CD4-positive, alpha-beta memory T cell (primary cell): ENCODE data around the gene RAPGEF1. TPM values are rescaled to one million over a fixed set of nuclear protein-coding genes. Genes with fewer than 3 reads are reported as not detected.
"Not testable (repeated sequence)": the region's sequence is repeated elsewhere in the genome, so short reads cannot be mapped to it uniquely, and the experiment has no call there.

Experiments
- CTCF ChIA-PET: fragments of 350-600 bp; sonication (Branson Sonifier 250); formaldehyde crosslinking; loops from one replicate; lab custom pipeline; 2021; ENCODE audit warnings: inconsistent platforms; ENCODE audit not compliant: partially characterized antibody; lab: Charles Lee
- POLR2A ChIA-PET: fragments of 350-600 bp; sonication (Branson Sonifier 250); formaldehyde crosslinking; loops from one replicate; lab custom pipeline; 2021; ENCODE audit not compliant: partially characterized antibody; lab: Charles Lee
- DNase-seq, 5 donors: peaks; one replicate each; pipeline versions ENCODE4 v3.0.0 to v3.0.0-alpha.2; 2020 to 2022; ENCODE audit warnings: mixed read lengths in 1 of 5
- H3K27ac ChIP-seq: one replicate; pipeline ENCODE4 v1.7.0; 2013; ENCODE audit warnings: low read depth, low read length
- H3K27me3 ChIP-seq: 2 replicates; pipeline ENCODE4 v1.7.0; 2013; ENCODE audit warnings: mild to moderate bottlenecking, low read length, moderate library complexity; ENCODE audit not compliant: insufficient read depth
- H3K36me3 ChIP-seq: 2 replicates; pipeline ENCODE4 v1.7.0; 2013; ENCODE audit warnings: mild to moderate bottlenecking, low read length, moderate library complexity; ENCODE audit not compliant: insufficient read depth
- H3K4me1 ChIP-seq: 2 replicates; pipeline ENCODE4 v1.7.0; 2013; ENCODE audit warnings: mild to moderate bottlenecking, low read length, moderate library complexity; ENCODE audit not compliant: insufficient read depth
- H3K4me3 ChIP-seq, 2 donors: one replicate each; pipeline ENCODE4 v1.7.0; 2013; ENCODE audit warnings: low read length in 2 of 2, mild to moderate bottlenecking in 1 of 2
- H3K9me3 ChIP-seq, 2 donors: one replicate each; pipeline ENCODE4 v1.7.0; 2013; ENCODE audit warnings: low read length in 2 of 2, control low read depth in 1 of 2; ENCODE audit not compliant: control insufficient read depth in 1 of 2
- H3K27ac Mint-ChIP-seq, 7 donors: one replicate each; pipeline ENCODE4 v1.8.0; 2020 to 2021; ENCODE audit warnings: mixed read lengths in 7 of 7, mild to moderate bottlenecking in 6 of 7, inconsistent platforms in 3 of 7, moderate library complexity in 3 of 7
- H3K27me3 Mint-ChIP-seq, 2 donors: one replicate each; pipeline ENCODE4 v1.8.0; 2020 to 2021; ENCODE audit warnings: mixed read lengths in 2 of 2
- H3K36me3 Mint-ChIP-seq, 2 donors: one replicate each; pipeline ENCODE4 v1.8.0; 2020 to 2021; ENCODE audit warnings: mixed read lengths in 2 of 2, inconsistent platforms in 1 of 2, mild to moderate bottlenecking in 1 of 2
- H3K4me1 Mint-ChIP-seq, 4 donors: one replicate each; pipeline ENCODE4 v1.8.0; 2020 to 2021; ENCODE audit warnings: mixed read lengths in 4 of 4, mild to moderate bottlenecking in 1 of 4
- H3K4me3 Mint-ChIP-seq, 8 donors: one replicate each; pipeline ENCODE4 v1.8.0; 2020 to 2021; ENCODE audit warnings: mixed read lengths in 8 of 8, mild to moderate bottlenecking in 7 of 8, moderate library complexity in 6 of 8, inconsistent platforms in 3 of 8
- H3K9me3 Mint-ChIP-seq, 8 donors: one replicate each; pipeline ENCODE4 v1.8.0; 2020 to 2021; ENCODE audit warnings: mixed read lengths in 8 of 8, mild to moderate bottlenecking in 5 of 8, inconsistent platforms in 3 of 8, moderate library complexity in 1 of 8
- intact Hi-C: fragments of 100-400 bp; cut with micrococcal nuclease; formaldehyde crosslinking; loops from one replicate; pipeline ENCODE4 v1.15.1; 2023
- polyA plus RNA-seq, 2 donors: library from polyadenylated mRNA; unstranded; fragments of 300-500 nt; fragmentation: Illumina TruSeq; gene quantifications; one replicate each; pipeline ENCODE4 v1.2.3, GENCODE V29; 2021
- total RNA-seq, 2 experiments: library from RNA; stranded (reverse); gene quantifications; one replicate each; pipeline ENCODE4 v1.2.3, GENCODE V29; 2021

Gene RAPGEF1
- total and polyA plus RNA-seq, 4 experiments from 2014 or later, result 1.5 to 149 (median 76.2) TPM

GRCh38 chr9:131712151-131712716 is 27.6 kb downstream of the RAPGEF1 start:
- Histone ChIP-seq H3K27me3 (no peaks in the 10 kb centered on the region), H3K27ac (peak overlapping the region; percentile 81), H3K4me3 (no peak overlapping the region), H3K4me1 (peaks cover 65% of the 10 kb centered on the region), H3K9me3 (no peaks in the 10 kb centered on the region), H3K36me3 (peaks cover 6% of the 10 kb centered on the region)
- Mint-ChIP-seq H3K36me3 (peaks cover 7 to 50% of the 10 kb centered on the region in 2 donors), H3K27me3 (no peaks in the 10 kb centered on the region), H3K4me3 (peak overlapping the region in 1 of 8 donors; percentile 8), H3K27ac (peak overlapping the region; percentile 97 to 100 (median 99)), H3K4me1 (peaks cover 52 to 93% (median 73%) of the 10 kb centered on the region in 4 donors), H3K9me3 (no peaks in the 10 kb centered on the region)
- ChIA-PET POLR2A (interaction anchor here (0.7 to 4.3 kb wide), 5 partner anchors 15 to 47 kb away, joined by 3 to 60 read pairs (median 6); no protein-coding TSS in a partner anchor), CTCF (interaction anchor here (1.3 to 3.1 kb wide), 4 partner anchors 13 to 34 kb away, joined by 4 to 14 read pairs (median 7); no protein-coding TSS in a partner anchor)
- DNase-seq, result no peak
- intact Hi-C loops, result no loop called here

GRCh38 chr9:131709771-131710431 is 30.0 kb downstream of the RAPGEF1 start:
- no peaks in the 10 kb centered on the region for H3K9me3 Mint-ChIP-seq
- H3K27me3 Mint-ChIP-seq, result no peaks in the 10 kb centered on the region
- Histone ChIP-seq H3K27me3 (no peaks in the 10 kb centered on the region), H3K27ac (peak overlapping the region; percentile 81), H3K36me3 (peaks cover 1% of the 10 kb centered on the region), H3K4me1 (peaks cover 84% of the 10 kb centered on the region), H3K4me3 (peak overlapping the region in 1 of 2 donors; percentile 8), H3K9me3 (no peaks in the 10 kb centered on the region)
- ChIA-PET POLR2A (interaction anchor here (0.7 to 4.3 kb wide), 17 partner anchors 10 to 141 kb away, joined by 3 to 60 read pairs (median 6); no protein-coding TSS in a partner anchor), CTCF (interaction anchor here (0.8 to 3.1 kb wide), 17 partner anchors 10 to 124 kb away, joined by 3 to 14 read pairs (median 5); no protein-coding TSS in a partner anchor)
- H3K4me3 Mint-ChIP-seq, result peak overlapping the region; percentile 73 to 82 (median 78)
- peak overlapping the region; percentile 97 to 100 (median 99) for H3K27ac Mint-ChIP-seq
- peaks cover 2 to 34% of the 10 kb centered on the region in 2 donors for H3K36me3 Mint-ChIP-seq
- peak; percentile 77 to 92 (median 84) for DNase-seq
- intact Hi-C loops, result loop anchor here (2.0 kb wide), 2 partner anchors 17 to 25 kb away; no protein-coding TSS in a partner anchor
- H3K4me1 Mint-ChIP-seq, result peaks cover 53 to 94% (median 76%) of the 10 kb centered on the region in 4 donors

GRCh38 chr9:131709010-131709770 is 30.7 kb downstream of the RAPGEF1 start:
- H3K36me3 ChIP-seq, result not testable (repeated sequence)
- CTCF ChIA-PET, result interaction anchor here (0.8 to 3.0 kb wide), 11 partner anchors 10 to 124 kb away, joined by 3 to 8 read pairs (median 5); no protein-coding TSS in a partner anchor
- peak overlapping the region; percentile 73 to 82 (median 78) for H3K4me3 Mint-ChIP-seq

GRCh38 chr9:131708226-131709002 is 31.5 kb downstream of the RAPGEF1 start:
- peaks cover 0 to 25% of the 10 kb centered on the region in 2 donors for H3K36me3 Mint-ChIP-seq
- ChIA-PET CTCF (interaction anchor here (0.8 to 3.0 kb wide), 5 partner anchors 11 to 99 kb away, joined by 3 to 8 read pairs (median 6); no protein-coding TSS in a partner anchor), POLR2A (interaction anchor here (0.9 to 4.3 kb wide), 10 partner anchors 9 to 42 kb away, joined by 3 to 60 read pairs (median 10); no protein-coding TSS in a partner anchor)
- H3K27me3 Mint-ChIP-seq, result no peaks in the 10 kb centered on the region
- Histone ChIP-seq H3K4me3 (no peak overlapping the region), H3K9me3 (no peaks in the 10 kb centered on the region), H3K27me3 (no peaks in the 10 kb centered on the region), H3K36me3 (no peaks in the 10 kb centered on the region), H3K4me1 (peaks cover 99% of the 10 kb centered on the region), H3K27ac (peak overlapping the region; percentile 81)
- H3K27ac Mint-ChIP-seq, result peak overlapping the region; percentile 81 to 100 (median 97)
- H3K4me1 Mint-ChIP-seq, result peaks cover 64 to 99% (median 84%) of the 10 kb centered on the region in 4 donors
- no peaks in the 10 kb centered on the region for H3K9me3 Mint-ChIP-seq
- peak overlapping the region in 7 of 8 donors; percentile 22 to 68 (median 40) for H3K4me3 Mint-ChIP-seq
- intact Hi-C loops, result loop anchor here (2.0 kb wide), 1 partner anchor 16 kb away; no protein-coding TSS in a partner anchor
- no peak for DNase-seq

More at GRCh38 chr9:131709010-131709770, 30.7 kb downstream of the RAPGEF1 start:
- H3K9me3 Mint-ChIP-seq, H3K9me3 ChIP-seq, H3K27me3 ChIP-seq, H3K27me3 Mint-ChIP-seq, DNase-seq: not testable (repeated sequence)
- intact Hi-C loops, result loop anchor here (2.0 kb wide), 1 partner anchor 16 kb away; no protein-coding TSS in a partner anchor
- peak overlapping the region in 1 of 2 donors; percentile 8 for H3K4me3 ChIP-seq
- POLR2A ChIA-PET, result interaction anchor here (0.9 to 4.3 kb wide), 17 partner anchors 8 to 81 kb away, joined by 3 to 60 read pairs (median 6); no protein-coding TSS in a partner anchor
- Mint-ChIP-seq H3K4me1 (peaks cover 58 to 96% (median 80%) of the 10 kb centered on the region in 4 donors), H3K36me3 (peaks cover 0 to 29% of the 10 kb centered on the region in 2 donors), H3K27ac (peak overlapping the region; percentile 97 to 100 (median 99))
- H3K27ac ChIP-seq, result peak overlapping the region; percentile 81
- H3K4me1 ChIP-seq, result peaks cover 92% of the 10 kb centered on the region

- ChIA-PET CTCF (interaction anchor here (0.8 to 1.1 kb wide), 2 partner anchors 36 to 98 kb away, joined by 3 read pairs; no protein-coding TSS in a partner anchor), POLR2A (interaction anchor here (1.2 to 4.3 kb wide), 5 partner anchors 16 to 41 kb away, joined by 6 to 38 read pairs (median 13); no protein-coding TSS in a partner anchor)
- H3K4me3 Mint-ChIP-seq, result peak overlapping the region in 5 of 8 donors; percentile 22 to 62 (median 40)
- no peaks in the 10 kb centered on the region for H3K27me3 ChIP-seq
- no peak overlapping the region for H3K4me3 ChIP-seq
- H3K27me3 Mint-ChIP-seq, result no peaks in the 10 kb centered on the region
- intact Hi-C loops, result loop anchor here (2.0 kb wide), 1 partner anchor 15 kb away; no protein-coding TSS in a partner anchor
- peaks cover 65 to 99% (median 83%) of the 10 kb centered on the region in 4 donors for H3K4me1 Mint-ChIP-seq
- no peaks in the 10 kb centered on the region for H3K9me3 Mint-ChIP-seq
- no peaks in the 10 kb centered on the region for H3K36me3 ChIP-seq
- H3K27ac Mint-ChIP-seq, result peak overlapping the region; percentile 81 to 100 (median 97)
- peak overlapping the region; percentile 81 for H3K27ac ChIP-seq
- no peaks in the 10 kb centered on the region for H3K9me3 ChIP-seq
- peaks cover 98% of the 10 kb centered on the region for H3K4me1 ChIP-seq
- peaks cover 0 to 20% of the 10 kb centered on the region in 2 donors for H3K36me3 Mint-ChIP-seq
- DNase-seq, result no peak
These were observed 32.1 kb downstream of the RAPGEF1 start for GRCh38 chr9:131707733-131708157.

GRCh38 chr9:131707050-131707449 is 32.8 kb downstream of the RAPGEF1 start:
- CTCF ChIA-PET, result no interaction called here
- Mint-ChIP-seq H3K4me1 (peaks cover 66 to 99% (median 83%) of the 10 kb centered on the region in 4 donors), H3K27ac (peak overlapping the region; percentile 57 to 99 (median 81))

More at GRCh38 chr9:131707050-131707449, 32.8 kb downstream of the RAPGEF1 start:
- no peaks in the 10 kb centered on the region for H3K27me3 Mint-ChIP-seq
- H3K9me3 Mint-ChIP-seq, result no peaks in the 10 kb centered on the region
- POLR2A ChIA-PET, result no interaction called here
- no peaks in the 10 kb centered on the region for H3K27me3 ChIP-seq
- no peak for DNase-seq
- no peak overlapping the region for H3K27ac ChIP-seq
- no peaks in the 10 kb centered on the region for H3K36me3 ChIP-seq
- H3K9me3 ChIP-seq, result no peaks in the 10 kb centered on the region
- no peak overlapping the region for H3K4me3 ChIP-seq
- peak overlapping the region in 1 of 8 donors; percentile 33 for H3K4me3 Mint-ChIP-seq
- intact Hi-C loops, result no loop called here
- peaks cover 98% of the 10 kb centered on the region for H3K4me1 ChIP-seq
- H3K36me3 Mint-ChIP-seq, result peaks cover 0 to 18% of the 10 kb centered on the region in 2 donors
